GM21528 (cell line): ENCODE data around the gene PTPRN2.
"Not testable (repeated sequence)": the region's sequence is repeated elsewhere in the genome, so short reads cannot be mapped to it uniquely, and the experiment has no call there.

ENCODE experiments used
- ATAC-seq: cut with Tn5 transposase; IDR thresholded peaks from one replicate; pipeline ENCODE4 v1.9.1; 2021; ENCODE audit warnings: mild to moderate bottlenecking, moderate library complexity; ENCODE audit not compliant: unreplicated experiment, low FRiP score

Gene PTPRN2

DNA sequence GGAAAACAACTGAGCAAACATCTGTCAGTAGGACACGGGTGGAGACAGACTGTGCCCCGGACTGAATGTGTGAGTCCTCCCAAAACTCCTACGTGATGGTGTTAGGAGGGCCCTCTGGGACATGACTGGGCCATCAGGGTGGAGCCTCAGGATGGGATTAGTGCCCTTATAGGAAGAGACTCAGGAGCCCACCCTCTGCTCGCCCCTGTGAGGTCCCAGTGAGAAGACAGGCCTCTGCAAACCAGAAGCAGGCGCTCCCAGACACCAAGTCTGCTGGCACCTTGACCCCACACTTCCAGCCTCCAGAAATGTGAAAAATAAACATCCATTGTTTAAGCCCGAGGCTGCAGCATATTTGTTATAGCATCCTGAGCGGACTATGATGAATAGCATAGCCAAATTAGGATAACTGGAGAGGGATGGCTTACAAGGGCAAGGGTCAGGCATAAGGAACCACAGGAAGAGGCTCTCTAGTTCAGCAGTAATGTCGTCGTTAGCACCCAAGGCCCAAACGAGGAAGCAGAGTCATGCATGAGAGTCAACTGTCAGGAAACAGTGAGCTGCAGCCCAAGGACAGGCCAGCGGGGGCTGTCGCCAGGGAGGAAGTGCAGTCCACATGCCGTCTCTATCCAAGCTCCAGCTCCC is 50.6 kb downstream of the PTPRN2 start:
- ATAC-seq = no peak

DNA sequence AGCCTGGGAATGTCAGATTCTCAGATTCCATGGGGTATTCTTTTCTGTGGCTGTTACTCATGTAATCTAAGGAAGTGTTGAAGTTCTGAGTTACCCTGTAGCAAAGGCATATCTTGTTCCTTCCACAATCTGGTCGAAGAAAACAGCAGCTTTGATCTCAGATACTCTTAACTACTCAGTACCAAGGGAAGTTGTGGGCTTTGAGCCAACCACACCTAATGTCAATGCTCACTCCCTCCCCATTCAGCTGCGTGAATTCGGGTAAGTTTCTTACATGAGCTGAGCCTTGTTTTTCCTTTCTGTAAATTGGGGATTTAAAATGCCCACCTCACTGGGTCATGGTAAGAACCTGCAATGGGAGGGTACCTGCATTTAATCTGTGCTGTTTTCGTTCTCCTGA is 52.5 kb downstream of the PTPRN2 start:
- ATAC-seq = no peak

DNA sequence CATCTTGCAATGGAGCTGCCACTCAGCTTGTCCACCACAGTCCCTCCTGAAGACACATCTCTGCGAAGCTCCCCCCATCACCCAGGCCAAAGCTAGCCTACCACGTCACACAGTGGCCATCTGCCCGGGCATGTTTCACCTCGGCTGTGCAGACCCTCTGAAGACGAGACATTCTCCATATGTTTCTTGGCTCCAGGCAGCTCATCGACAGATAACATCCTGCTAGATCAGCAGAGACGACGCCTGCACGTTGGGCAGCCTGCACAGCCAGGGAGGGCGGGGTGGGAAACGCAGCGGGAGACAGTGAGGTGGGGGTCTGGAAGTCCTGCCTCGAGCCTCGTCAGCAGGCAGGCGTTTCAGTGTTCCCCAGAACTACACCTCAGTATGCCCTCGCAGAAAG is 53.0 kb downstream of the PTPRN2 start:
- ATAC-seq = no peak

DNA sequence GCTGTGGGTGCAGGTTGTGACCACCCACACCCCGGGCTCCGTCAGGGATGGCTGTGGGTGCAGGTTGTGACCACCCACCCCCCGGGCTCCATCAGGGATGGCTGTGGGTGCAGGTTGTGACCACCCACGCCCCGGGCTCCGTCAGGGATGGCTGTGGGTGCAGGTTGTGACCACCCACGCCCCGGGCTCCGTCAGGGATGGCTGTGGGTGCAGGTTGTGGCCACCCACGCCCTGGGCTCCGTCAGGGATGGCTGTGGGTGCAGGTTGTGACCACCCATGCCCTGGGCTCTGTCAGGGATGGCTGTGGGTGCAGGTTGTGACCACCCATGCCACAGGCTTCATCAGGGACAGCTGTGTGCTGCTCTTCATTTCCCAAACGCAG is 53.5 kb downstream of the PTPRN2 start:
- ATAC-seq = not testable (repeated sequence)

DNA sequence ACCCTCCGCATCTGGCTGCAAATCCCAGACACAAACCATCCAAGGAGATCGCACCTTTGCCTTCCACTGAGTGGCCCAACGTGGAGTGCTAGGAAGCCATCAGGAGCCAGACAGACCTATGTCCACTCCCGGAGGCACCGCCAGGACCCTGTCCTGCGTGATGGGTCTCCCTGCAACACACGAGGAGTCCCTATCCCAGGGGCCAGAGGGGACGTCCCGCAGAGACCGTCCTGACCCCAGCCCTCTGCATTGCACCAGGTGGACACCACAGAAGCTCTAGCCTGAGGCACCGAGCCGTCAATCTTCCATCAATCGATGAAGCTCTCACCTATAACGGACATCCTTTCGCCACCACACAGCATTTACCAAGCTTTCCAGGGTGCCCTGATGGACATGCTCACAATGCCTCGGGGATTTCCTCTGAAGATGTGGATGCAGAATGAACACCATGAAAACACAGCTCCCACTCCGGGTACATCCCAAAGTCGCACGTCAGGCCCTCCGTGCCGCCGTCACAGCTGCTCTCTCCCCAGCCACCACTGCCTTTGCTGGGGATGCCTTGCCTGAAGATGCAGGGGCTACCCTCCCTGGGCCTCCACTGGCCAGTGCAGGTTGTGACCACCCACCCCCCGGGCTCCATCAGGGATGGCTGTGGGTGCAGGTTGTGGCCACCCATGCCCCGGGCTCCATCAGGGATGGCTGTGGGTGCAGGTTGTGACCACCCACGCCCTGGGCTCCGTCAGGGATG is 54.1 kb downstream of the PTPRN2 start:
- no peak for ATAC-seq

DNA sequence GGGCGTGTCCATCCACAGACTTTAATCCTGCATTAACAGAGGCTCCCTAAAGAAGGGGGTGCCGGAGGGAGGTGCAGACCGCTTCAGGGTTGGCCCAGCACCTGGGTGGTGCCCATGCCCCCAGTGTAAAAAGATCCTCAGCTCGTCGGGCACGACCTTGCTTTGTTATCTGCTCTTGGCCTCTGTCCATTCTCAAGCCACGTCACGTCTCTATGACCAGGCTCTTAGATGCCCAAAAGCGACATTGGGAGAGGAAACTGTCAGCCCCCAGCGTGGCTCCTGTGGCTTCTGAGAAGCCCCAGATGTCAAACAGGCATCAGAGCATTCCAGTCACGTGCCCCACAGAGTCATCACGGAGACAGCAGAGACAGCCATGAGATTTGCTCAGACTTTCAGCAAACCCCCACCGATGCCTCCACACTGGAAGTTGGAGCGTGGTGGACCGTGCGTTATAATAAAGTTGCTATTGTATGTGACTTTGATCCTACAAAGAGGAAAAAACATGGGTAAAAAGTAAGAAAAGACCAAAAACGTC is 55.5 kb downstream of the PTPRN2 start:
- no peak for ATAC-seq

DNA sequence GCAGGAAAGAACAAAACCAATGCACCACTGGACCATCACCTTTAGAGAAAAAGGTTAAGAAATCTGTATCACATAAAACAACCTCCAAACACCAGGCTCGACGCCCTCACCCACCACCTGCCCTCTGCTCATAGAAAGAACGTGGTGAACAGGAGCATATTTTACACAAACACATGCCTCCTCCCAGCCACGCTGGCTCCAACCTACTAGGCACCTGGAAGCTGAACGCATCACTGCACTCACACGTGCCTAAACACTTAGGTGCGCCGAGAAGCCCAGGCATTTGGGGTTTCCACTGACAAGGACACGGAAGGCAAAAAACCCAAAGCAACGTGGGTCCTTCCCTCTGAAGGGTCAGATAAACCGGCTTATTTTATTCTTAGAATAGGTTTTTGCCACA is 56.0 kb downstream of the PTPRN2 start:
- no peak for ATAC-seq

DNA sequence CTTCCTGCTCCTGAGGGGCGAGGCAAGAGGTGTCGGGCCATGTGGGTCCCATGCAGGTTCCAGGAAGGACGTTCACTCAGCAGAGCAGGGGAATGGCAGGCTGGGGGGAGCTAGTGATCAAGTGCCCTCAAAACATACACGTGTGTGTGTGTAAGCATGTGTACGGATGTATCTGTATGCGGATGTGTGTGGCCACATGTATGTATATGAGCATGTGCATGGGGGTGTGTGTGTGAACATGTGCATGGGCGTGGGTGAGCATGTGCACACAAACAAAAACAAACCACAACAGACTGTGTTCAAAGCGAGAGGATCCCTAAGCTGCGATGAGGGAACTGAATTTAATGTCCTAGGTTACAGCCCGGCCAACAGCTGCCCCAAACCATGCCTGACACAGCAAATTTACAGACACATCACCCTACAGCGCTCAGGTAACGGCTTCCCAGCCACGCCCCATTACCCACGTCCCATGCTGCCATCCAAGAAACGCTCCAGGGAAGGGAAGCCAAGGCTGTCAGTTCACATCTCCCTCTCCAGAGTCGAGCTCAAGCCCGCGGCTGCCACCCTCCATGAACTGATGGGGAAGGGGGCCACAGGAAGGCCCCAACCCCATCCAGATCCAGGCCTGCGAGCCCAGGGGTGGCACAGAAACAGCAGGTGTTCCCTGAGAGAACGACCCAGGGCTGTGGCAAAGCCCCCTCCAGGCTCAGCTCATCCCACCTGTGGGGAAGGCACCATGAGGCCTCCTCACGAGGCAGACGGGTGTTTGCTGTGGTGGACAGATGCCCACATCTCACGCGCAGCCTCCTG is 56.6 kb downstream of the PTPRN2 start:
- ATAC-seq = no peak

DNA sequence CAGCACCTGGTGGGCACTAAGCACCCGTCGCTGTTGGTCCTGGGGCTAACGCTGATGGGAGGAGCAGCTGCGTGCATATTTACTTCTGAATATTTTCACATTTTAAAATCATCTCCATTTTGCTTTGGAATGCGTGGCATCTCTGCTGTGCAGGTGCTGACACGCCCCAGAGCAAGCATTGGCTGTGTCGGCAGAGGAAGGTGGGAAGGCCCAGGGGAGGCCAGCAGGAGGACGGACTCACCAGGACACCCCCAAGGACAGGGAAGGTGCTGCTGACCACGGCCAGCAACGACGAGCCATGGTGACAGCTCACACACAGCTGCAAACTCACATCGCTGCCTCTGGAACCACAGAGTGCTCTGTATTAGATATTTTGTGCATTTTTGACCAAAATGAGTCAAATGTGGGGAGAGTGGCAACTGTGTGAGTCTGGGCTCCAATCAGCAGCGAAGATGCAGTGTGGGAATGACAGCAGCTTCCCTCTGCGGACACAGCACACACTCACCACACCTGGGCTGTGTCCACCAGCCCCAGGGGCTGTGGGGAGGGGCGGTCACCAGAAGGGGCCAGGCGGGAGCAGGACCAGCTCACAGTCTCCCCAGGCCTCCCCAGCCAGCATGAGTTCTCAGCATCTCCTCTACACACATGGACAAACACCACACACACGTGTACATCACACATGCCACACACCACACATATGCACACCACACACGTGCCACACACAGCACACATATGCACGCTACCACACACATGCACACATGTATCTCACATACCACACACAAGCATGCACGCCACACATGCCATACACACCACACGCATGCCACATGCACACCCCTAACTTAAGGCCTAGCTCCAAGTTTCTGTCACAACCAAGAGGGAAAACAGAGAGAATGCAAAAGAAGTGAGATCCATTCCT is 58.2 kb downstream of the PTPRN2 start:
- no peak for ATAC-seq

DNA sequence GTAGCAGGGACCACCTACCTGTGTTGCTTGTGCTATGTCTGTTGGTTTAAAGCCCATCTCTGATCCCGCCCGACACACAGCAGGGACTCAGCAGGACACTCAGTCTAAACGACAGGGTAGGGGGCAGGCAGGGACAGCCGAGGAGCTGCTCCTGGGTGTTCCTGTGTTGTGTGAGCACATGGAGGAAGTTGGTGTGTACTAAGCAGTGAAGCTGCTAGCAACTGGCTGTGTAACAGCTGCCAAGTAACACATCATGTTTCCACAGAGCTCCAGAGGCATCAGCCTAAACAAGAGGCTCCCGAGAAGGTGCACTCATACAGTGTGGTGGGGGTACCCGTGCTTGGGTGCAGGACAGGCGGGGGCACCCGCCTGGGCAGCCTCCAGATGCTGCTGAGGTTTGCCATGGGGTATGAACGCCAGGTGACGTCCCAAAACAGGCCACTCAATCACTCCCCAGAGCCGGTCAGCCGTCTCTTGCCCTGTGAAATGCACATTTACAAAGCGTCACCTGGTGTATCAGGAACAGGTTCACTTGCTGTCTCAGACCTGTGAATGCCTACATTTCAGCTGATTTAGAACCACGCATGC is 59.6 kb downstream of the PTPRN2 start:
- no peak for ATAC-seq

DNA sequence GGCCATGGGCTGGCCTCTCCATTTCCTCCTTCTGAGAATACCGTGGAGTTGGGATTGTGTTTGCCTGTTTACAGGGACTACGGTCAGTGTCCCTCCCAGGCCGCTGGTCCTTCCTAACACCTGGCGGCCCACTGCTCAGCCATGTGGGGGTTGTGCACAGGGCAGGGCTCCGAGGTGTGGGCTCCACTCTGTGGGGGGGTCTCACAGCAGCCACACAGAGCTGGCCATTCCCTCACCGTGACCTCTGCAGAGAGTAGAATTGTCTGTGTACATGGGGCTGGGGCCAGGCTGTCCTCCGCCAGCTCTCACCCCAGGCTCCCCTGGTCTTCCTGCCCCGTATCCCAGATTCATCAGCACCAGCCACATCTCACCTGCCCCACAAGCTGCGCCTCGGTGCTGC is 60.1 kb downstream of the PTPRN2 start:
- ATAC-seq = no peak

DNA sequence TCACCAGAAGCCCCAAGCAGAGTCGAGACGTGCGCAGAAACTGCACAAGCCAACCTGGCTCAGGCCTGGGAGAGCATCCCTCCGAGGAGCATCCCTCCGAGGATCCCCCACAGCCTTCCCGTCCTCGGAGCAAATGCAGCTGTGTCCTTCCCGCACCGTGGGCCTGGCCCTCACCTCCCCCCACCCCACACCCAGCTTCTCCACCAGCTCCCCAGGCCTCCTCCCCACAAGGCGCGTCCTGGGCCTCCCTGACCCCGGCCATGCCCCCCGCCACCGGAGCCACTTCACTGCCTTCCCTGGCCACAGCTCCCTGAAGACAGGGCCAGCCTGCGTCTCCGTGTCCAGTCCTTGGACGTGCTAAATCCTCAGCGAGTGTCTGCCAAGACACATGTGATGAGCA is 60.6 kb downstream of the PTPRN2 start:
- no peak for ATAC-seq

DNA sequence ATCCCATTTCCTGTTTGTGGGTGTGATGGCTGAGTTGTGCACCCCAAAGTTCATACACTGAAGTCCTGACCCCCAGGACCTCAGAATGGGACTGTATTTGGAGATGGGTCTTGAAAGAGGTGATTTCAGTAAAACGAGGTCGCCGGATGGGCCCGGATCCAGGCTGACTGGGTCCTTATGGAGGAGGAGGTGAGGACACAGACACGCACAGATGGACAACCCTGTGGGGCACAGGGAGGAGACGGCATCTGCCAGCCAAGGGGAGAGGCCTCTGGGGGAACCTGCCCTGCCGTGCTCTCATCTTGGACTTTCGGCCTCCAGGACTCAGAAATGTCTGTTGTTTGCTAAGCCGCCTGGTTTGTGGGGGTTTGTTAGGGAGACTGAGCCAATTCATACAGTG is 61.1 kb downstream of the PTPRN2 start:
- ATAC-seq = no peak

DNA sequence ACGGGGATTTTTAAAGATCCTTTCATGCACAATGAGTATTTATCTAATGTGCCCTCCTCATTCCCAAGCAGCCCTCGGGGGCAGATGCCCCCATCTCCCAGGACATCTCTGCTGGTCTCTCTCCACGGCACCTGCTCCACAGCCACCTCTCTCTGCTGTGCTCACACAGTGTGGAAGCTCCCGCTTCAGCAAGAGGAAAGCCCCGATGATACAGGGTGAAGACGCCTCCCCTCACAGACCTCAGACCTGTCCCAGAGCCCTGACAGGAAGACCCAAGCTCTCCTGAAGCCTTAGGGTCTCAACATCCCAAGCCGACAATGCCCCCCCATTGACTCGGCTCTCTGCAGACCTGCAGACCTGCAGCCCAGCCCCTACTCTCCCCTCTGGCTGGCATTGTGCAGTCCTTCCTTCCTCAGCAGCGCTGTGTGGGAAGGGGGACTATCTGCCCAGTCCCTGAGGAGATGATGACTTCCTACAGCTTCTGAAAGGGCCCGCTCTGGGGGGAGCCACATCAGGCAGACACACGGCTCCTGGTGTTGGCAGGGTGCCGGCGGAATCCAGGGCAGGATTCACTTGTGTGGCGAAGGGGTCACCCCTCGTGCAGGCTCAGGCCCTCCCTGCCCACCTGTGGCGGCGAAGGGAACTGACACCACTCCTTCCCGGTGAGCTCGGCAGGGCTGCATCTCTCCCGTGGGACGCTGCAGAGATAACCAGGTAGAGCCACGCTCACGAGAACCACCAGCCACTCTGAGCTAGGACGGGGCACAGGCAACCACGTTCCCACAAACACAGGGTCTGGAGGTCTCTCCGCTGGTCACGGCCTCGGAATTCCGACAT is 61.8 kb downstream of the PTPRN2 start:
- no peak for ATAC-seq

DNA sequence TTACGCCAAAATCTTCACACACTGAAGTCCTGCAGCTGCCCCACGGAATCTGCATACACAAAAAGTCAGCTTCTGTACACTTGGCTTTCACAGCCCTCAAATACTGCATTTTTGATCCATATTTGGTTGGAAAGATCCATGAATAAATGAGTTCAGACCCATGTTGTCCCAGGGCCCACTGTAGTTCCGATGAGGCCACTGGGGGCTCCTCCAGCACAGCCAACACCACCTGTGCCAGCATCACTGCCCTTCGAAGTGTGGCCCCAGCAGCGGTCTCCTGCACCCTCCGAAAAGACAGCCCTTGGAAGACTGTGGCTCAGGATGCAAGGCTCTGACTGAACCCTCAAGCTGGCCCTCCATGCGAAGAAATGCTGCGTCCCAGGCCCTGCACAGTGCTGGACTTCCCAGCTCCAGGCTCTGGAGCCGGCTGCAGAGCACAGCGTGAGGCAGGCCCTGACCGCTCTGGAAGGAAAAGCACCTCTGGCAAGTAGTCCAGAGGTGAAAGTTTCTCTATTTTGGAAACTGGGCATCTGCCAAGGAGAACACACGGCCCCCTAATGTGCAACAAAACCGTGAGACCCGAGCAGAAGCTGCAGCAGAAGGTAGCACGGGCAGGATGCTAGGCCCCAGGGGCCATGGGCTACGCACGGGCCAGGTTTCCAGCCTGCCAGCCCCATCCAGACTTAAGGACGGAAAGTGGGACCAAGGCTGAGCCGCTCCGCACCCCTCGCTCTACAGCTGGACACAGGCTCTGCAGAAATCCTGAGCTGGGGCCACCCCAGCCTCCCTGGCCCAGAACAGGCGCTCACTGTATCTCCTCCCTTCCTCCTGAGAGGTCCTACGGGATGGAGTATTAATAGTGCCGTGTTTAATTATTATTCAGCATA is 62.6 kb downstream of the PTPRN2 start:
- ATAC-seq = no peak

DNA sequence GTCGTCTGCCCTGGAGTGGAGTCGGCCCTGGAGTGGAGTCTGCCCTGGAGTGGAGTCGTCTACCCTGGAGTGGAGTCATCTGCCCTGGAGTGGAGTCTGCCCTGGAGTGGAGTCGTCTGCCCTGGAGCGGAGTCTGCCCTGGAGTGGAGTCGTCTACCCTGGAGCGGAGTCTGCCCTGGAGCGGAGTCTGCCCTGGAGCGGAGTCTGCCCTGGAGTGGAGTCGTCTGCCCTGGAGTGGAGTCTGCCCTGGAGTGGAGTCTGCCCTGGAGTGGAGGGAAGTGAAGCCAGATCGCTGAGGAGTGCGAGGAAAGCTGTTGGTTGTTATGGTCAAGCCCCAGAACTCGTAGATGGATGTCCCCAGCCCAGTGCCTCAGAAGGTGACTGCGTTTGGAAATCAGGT is 63.3 kb downstream of the PTPRN2 start:
- ATAC-seq = not testable (repeated sequence)

DNA sequence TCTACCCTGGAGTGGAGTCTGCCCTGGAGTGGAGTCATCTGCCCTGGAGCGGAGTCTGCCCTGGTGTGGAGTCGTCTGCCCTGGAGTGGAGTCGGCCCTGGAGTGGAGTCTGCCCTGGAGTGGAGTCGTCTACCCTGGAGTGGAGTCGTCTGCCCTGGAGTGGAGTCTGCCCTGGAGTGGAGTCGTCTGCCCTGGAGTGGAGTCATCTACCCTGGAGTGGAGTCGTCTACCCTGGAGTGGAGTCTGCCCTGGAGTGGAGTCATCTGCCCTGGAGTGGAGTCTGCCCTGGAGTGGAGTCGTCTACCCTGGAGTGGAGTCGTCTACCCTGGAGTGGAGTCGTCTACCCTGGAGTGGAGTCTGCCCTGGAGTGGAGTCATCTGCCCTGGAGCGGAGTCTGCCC is 63.7 kb downstream of the PTPRN2 start:
- ATAC-seq = not testable (repeated sequence)
